ENCODE results near the gene YJU2.
"Not testable (repeated sequence)": the region's sequence is repeated elsewhere in the genome, so short reads cannot be mapped to it uniquely, and the experiment has no call there.

The YJU2 gene

GRCh38 chr19:4274321-4274686 is 27.4 kb downstream of the YJU2 start:
- not testable (repeated sequence) for H3K9me3 Mint-ChIP-seq (ENCODE audit: low read depth); H3K27ac Mint-ChIP-seq; H3K27me3 Mint-ChIP-seq; H3K4me1 Mint-ChIP-seq (ENCODE audit: low read depth); H3K4me3 Mint-ChIP-seq; H3K36me3 Mint-ChIP-seq

DNA sequence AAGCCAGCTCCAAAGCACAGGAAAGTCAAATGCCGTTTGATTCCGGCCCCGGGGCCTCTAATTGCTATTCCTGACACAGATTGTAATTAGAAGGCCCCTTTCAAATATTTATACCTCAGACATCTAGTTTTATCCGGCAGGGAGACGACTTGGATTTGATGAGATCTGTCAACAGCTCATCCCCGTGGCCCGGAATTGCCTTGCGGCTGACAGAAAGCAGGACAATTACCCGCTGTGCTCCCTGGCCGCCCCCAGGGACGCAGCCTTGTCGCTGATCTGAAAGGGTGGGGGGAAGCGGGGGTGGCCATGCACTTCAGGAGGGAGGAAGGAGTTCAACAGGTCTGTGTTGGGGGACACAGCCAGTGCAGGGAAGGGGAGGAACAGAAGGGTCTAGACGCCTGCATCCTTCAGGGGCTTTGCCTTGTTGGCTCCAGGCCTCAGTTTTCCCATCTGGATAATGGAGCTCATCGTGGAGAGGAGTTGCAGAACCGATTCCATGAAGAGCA is 30.4 kb downstream of the YJU2 start:
- Mint-ChIP-seq H3K9me3 (ENCODE audit: low read depth) (no peaks in the 10 kb centered on the region), H3K27ac (no peak overlapping the region), H3K4me1 (ENCODE audit: low read depth) (peaks cover 7% of the 10 kb centered on the region), H3K36me3 (no peaks in the 10 kb centered on the region), H3K4me3 (no peak overlapping the region), H3K27me3 (peaks cover 3% of the 10 kb centered on the region)

GRCh38 chr19:4278010-4278409 is 31.1 kb downstream of the YJU2 start:
- Mint-ChIP-seq H3K36me3 (no peaks in the 10 kb centered on the region), H3K9me3 (ENCODE audit: low read depth) (no peaks in the 10 kb centered on the region), H3K27me3 (peaks cover 3% of the 10 kb centered on the region), H3K4me1 (ENCODE audit: low read depth) (peaks cover 7% of the 10 kb centered on the region), H3K4me3 (no peak overlapping the region), H3K27ac (no peak overlapping the region)

DNA sequence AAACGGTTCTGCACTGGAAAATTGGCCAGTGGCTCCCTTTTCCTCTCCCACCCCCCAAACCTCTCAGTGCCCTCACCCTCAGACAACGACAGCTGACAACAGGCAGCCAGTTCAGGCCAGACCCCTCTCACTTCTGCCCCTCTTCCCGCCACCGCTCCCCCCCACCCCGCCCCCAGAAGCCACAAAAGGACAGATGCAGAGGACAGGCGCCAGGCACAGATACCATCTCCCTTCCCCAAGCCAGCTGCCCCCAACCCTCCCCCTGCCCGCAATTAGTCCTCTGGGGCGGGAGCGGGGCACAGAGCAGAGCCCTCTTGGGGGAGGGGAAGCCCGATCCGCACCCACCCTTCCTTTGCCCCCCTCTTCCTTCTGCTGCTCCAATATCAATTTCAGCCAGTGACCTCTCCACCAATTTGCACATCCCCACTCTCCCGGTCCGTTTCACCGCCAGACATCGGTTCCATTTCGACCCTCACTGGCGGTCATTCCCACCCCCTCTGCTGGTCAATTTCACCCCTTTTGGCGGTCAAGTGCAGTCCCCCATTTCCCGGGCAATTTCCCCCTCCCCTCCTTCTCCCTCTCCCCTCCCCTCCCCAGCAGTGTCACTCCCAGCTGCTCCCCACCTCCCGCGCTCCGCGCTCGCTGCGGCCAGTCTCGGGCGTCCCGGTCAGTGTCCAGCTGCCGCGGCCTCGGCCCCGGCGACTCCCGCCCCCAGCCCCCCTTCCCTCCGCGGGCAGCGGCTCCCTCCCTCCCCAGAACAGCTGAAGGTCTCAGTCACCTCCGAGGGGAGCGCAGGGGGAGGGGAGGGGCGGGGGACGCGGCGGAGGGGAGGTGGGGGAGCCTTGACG is 31.8 kb downstream of the YJU2 start, which contains the start of gene SHD:
Gene SHD, plus strand, starts transcription at position 848 of the 848 bp plus-strand sequence. CDS start 798 bp downstream, outside the sequence.
- Mint-ChIP-seq H3K9me3 (ENCODE audit: low read depth) (no peaks in the 10 kb centered on the region), H3K4me1 (ENCODE audit: low read depth) (peaks cover 7% of the 10 kb centered on the region), H3K27ac (no peak within 1 kb of the TSS), H3K4me3 (peak within 1 kb of the TSS; percentile 68), H3K36me3 (no peaks in the 10 kb centered on the region), H3K27me3 (peaks cover 3% of the 10 kb centered on the region)

DNA sequence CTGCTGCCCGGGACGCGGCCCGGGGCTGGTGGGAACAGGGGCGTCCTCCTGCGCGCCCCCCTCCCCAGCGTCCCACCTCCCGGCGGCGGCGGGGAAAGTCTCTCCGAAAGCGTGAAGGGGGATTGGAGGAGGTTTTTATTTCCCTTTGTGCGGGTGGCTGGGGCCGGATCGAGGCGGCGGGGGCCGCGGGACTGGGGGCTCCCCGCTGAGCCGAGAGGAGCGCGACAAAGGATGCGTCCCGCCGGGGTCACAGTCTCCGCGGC is 32.3 kb downstream of the YJU2 start:
- Mint-ChIP-seq H3K9me3 (ENCODE audit: low read depth) (no peaks in the 10 kb centered on the region), H3K27me3 (peaks cover 3% of the 10 kb centered on the region), H3K27ac (no peak overlapping the region), H3K4me3 (no peak overlapping the region), H3K36me3 (no peaks in the 10 kb centered on the region), H3K4me1 (ENCODE audit: low read depth) (peaks cover 7% of the 10 kb centered on the region)

- Mint-ChIP-seq H3K27ac (no peak overlapping the region), H3K4me1 (ENCODE audit: low read depth) (peaks cover 7% of the 10 kb centered on the region), H3K9me3 (ENCODE audit: low read depth) (no peaks in the 10 kb centered on the region), H3K27me3 (peaks cover 3% of the 10 kb centered on the region), H3K36me3 (no peaks in the 10 kb centered on the region), H3K4me3 (peak overlapping the region; percentile 63)
Measured at GRCh38 chr19:4279530-4280422, 32.9 kb downstream of the YJU2 start.

DNA sequence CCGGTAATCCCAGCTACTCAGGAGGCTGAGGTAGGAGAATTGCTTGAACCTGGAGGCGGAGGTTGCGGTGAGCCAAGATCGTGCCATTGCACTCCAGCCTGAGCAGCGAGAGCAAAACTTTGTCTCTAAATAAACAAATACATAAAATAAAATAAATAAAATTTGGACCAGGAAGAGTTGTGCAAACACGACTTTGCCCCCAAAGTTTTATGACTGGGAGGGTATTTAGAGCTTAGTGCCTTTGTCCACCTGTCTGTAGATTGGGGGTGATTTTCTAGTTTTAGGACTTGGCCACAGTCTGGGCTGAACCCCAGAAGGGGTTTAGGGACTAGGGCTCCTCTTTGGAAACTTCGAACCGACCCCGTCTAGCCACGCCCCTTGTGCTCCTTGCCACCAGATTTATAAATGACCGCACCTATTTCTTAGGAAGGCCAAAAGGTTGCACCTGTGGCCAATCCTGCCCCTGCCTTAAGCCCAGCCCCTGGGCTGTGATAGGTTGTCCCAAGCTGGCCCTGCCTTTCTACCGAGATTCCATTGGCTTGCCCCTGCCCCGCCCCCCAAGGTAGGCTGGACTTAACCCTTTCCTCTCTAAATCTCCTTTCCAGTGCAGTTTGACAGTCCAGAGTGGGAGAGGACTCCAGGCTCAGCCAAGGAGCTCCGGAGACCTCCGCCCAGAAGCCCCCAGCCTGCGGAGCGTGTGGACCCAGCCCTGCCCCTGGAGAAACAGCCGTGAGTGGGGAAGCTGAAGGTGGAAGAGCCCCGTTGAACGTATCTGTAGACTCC is 37.5 kb downstream of the YJU2 start:
- Mint-ChIP-seq H3K4me1 (ENCODE audit: low read depth) (peaks cover 2% of the 10 kb centered on the region), H3K27me3 (peaks cover 3% of the 10 kb centered on the region), H3K9me3 (ENCODE audit: low read depth) (no peaks in the 10 kb centered on the region)

GRCh38 chr19:4284974-4285373 is 38.1 kb downstream of the YJU2 start:
- Mint-ChIP-seq H3K27ac (no peak overlapping the region), H3K4me3 (no peak overlapping the region), H3K27me3 (peaks cover 3% of the 10 kb centered on the region)

More for the DNA sequence above, 37.5 kb downstream of the YJU2 start:
- Mint-ChIP-seq H3K4me3 (no peak overlapping the region), H3K27ac (no peak overlapping the region), H3K36me3 (no peaks in the 10 kb centered on the region)

GRCh38 chr19:4286141-4286540 is 39.3 kb downstream of the YJU2 start:
- not testable (repeated sequence) for H3K4me3 Mint-ChIP-seq; H3K4me1 Mint-ChIP-seq (ENCODE audit: low read depth); H3K36me3 Mint-ChIP-seq; H3K27me3 Mint-ChIP-seq; H3K27ac Mint-ChIP-seq; H3K9me3 Mint-ChIP-seq (ENCODE audit: low read depth)

More at GRCh38 chr19:4284974-4285373, 38.1 kb downstream of the YJU2 start:
- no peaks in the 10 kb centered on the region for H3K36me3 Mint-ChIP-seq
- no peaks in the 10 kb centered on the region for H3K4me1 Mint-ChIP-seq (ENCODE audit: low read depth)
- no peaks in the 10 kb centered on the region for H3K9me3 Mint-ChIP-seq (ENCODE audit: low read depth)

GRCh38 chr19:4288091-4288777 is 41.4 kb downstream of the YJU2 start:
- H3K27ac Mint-ChIP-seq, result no peak overlapping the region
- no peaks in the 10 kb centered on the region for H3K9me3 Mint-ChIP-seq (ENCODE audit: low read depth)
- H3K4me3 Mint-ChIP-seq, result no peak overlapping the region

GRCh38 chr19:4291184-4291732 is 44.4 kb downstream of the YJU2 start:
- no peak overlapping the region for H3K4me3 Mint-ChIP-seq
- no peaks in the 10 kb centered on the region for H3K4me1 Mint-ChIP-seq (ENCODE audit: low read depth)
- no peaks in the 10 kb centered on the region for H3K9me3 Mint-ChIP-seq (ENCODE audit: low read depth)
- no peak overlapping the region for H3K27ac Mint-ChIP-seq
- H3K27me3 Mint-ChIP-seq, result no peaks in the 10 kb centered on the region
- H3K36me3 Mint-ChIP-seq, result no peaks in the 10 kb centered on the region

More at GRCh38 chr19:4288091-4288777, 41.4 kb downstream of the YJU2 start:
- no peaks in the 10 kb centered on the region for H3K4me1 Mint-ChIP-seq (ENCODE audit: low read depth)
- no peaks in the 10 kb centered on the region for H3K27me3 Mint-ChIP-seq
- H3K36me3 Mint-ChIP-seq, result no peaks in the 10 kb centered on the region

GRCh38 chr19:4292515-4292914 is 45.6 kb downstream of the YJU2 start:
- H3K27me3 Mint-ChIP-seq, result no peaks in the 10 kb centered on the region
- no peaks in the 10 kb centered on the region for H3K9me3 Mint-ChIP-seq (ENCODE audit: low read depth)
- no peak overlapping the region for H3K4me3 Mint-ChIP-seq
- no peaks in the 10 kb centered on the region for H3K36me3 Mint-ChIP-seq
- H3K27ac Mint-ChIP-seq, result no peak overlapping the region
- peaks cover 6% of the 10 kb centered on the region for H3K4me1 Mint-ChIP-seq (ENCODE audit: low read depth)

- Mint-ChIP-seq H3K27ac (no peak overlapping the region), H3K4me3 (no peak overlapping the region), H3K9me3 (ENCODE audit: low read depth) (no peaks in the 10 kb centered on the region), H3K27me3 (no peaks in the 10 kb centered on the region), H3K36me3 (peaks cover 3% of the 10 kb centered on the region), H3K4me1 (ENCODE audit: low read depth) (peaks cover 18% of the 10 kb centered on the region)
Measured at GRCh38 chr19:4294389-4294788, 47.5 kb downstream of the YJU2 start.
